DND-41 (cell line): ENCODE data around the gene NLGN4X.

Experiments
- CTCF ChIP-seq: IDR thresholded peaks from 2 replicates; pipeline ENCODE4 v1.5.1; 2012; ENCODE audit warnings: borderline replicate concordance, low read length, moderate library complexity, mild to moderate bottlenecking; ENCODE audit not compliant: poor library complexity, severe bottlenecking; ENCODE audit errors: extremely low read depth
- EZH2 ChIP-seq: IDR thresholded peaks from 3 replicates; pipeline ENCODE4 v1.6.1; 2012; ENCODE audit warnings: borderline replicate concordance, low read depth, mild to moderate bottlenecking, moderate library complexity, low read length, inconsistent platforms; ENCODE audit not compliant: severe bottlenecking

GRCh38 chrX:6262959-6263358 lies 34.3 kb upstream of the NLGN4X start:
- TF ChIP-seq CTCF (no peak), EZH2 (no peak)
